ENCODE results near the gene MDFIC2.
"Not testable (repeated sequence)": the region's sequence is repeated elsewhere in the genome, so short reads cannot be mapped to it uniquely, and the experiment has no call there.

The MDFIC2 gene

DNA sequence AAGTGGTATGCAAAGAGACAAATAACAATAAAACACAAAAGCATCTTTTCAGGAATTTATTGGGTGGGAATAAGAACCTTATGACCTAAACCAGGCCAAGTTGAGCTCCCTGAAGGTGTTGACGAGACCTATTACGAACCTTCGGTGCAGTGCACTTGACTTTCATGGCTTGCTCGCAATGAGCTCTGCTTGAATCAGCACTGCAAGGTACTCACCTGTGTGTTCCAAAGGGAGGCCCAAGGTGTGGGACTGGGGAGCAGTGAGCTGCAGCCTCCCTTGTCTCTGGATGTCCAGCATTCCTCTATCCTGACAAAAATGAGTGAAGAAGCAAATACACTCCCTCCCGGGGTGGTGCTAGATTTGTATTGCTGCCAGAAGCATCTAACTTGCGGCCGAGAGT is at the start of gene MDFIC2:
Gene MDFIC2, minus strand, starts transcription at position 303 of the 400 bp plus-strand sequence. CDS start 665 bp downstream, outside the sequence.
- DNase-seq (ENCODE audit: low read depth), result no peak

DNA sequence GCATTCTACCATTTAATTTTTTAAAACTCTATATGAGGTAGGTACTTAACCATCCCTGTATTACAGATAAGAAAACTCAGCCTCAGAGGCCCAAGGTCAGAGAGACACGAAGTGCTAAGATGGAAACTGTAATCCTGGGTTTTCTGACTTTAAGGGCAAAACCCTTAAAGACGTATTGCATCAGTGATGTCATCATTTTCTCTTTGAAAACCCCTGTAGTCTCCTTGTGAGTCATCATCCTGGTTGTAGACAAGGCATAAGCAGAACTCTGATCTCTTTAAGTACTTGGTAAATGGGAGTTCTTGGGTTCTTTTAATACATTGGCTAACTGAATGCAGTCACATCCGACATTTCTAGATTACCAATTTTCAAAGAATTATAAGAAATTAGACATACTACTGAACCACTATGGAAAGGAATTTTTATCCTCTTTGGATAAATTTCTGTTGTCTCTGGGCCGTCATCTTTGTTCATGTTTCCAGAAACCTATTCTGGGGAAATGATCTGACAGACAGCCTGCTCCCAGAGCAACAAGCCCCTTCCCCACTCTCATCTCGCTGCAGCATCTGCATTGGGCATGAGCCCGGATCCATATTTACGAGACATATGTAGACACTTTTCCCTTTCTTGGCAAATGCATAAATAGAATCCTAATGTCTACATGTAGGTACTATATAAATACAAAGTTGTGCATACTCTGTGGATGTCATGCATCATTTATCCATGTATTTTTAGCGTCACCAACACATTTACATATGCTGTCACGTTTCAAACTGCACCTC is 48.7 kb upstream of the MDFIC2 start:
- DNase-seq (ENCODE audit: low read depth), result no peak

DNA sequence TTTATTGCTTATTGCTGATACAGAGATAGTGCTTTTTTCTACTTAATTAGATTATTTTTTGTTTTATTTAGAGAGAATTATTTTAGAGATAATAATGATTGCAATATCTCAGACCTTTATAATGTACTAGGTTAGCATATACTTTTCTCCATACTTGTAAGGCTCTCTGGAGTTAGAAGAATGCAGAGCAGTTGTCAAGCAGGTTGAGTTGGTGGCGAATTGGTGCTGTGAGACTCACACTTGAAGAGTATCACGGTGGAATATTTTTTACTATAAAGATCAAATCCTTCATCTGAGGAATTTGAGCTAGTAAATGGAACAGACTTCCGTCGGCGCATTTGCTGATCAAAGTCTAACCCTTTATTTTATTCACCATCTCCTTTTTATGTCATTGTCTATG is 47.3 kb upstream of the MDFIC2 start:
- no peak for DNase-seq (ENCODE audit: low read depth)

DNA sequence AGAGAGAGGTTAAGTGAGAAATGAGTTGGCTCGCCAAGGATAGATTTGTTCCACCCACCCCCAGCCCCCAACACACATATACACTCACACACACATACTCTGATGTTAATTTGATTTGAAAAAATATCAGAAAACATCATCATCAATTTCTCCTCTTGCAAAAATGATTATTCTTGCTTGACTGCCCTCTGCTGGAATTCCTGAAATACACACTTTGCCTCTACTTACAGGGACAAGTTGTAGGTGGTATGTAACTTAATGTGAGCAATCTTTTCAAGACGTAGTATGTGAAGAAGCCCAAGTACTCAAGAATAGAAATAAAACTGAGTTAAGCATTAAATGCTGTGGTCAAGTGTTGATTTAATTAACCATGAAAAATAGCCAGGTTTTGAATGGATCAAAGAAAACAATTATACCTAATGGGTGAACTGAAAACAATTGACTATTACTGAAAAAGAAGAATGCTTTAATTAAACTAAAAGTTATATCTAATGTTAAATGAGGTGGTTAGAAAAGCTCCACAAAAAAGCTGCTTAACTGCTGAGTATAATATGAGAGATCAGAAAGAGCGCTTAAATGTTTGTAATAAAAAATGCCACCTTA is 46.6 kb upstream of the MDFIC2 start:
- no peak for DNase-seq (ENCODE audit: low read depth)

DNA sequence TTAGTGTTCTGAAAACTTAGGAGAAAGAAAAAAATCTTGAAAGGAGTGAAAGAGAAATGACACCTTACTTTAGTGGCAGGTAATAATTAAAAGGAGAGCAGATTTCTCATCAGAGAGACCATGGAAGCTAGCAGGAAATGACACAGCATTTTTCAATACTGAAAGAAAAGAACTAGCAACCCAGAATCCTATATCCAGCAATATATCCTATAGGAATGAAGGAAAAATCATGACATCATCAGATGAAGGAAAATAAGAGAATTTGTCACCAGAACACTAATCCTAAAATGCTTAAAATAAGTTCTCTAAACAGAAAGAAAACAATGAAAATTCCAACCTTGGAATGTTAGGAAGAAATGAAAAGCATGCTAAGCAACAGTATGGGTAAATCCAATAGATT is 39.8 kb upstream of the MDFIC2 start:
- DNase-seq (ENCODE audit: low read depth), result no peak

DNA sequence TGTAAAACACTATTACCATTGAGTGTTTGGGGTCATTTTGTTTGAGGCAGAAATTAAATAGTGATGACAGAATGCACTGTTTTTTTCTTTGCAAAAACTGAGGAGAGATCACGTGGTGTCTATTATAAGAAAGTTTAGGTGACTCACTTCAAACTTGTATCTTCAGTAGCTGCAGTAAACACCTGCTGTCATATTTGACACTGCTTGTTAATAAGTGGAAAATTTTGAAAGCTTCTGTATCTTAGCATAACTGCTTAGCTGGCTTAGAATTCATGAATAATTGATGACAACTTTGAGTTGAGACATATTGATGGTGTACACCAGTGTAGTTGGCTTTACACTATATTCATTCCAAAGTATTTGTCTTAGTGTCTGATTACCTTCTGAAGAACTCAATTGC is 29.7 kb upstream of the MDFIC2 start:
- no peak for DNase-seq (ENCODE audit: low read depth)

DNA sequence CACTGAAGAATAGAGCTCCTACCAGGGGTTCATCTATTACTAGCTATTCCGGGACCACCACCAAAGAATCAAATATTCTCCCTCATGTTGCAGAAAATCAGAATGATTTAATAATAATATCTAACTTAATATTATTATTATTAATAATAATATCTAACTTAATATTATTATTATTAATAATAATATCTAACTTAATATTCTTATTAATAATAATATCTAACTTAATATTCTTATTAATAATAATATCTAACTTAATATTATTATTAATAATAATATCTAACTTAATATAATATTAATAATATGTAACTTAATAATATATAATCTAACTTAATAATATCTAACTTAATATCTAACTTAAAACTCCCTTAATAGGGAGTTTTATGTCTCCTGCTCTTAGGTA is 24.4 kb upstream of the MDFIC2 start:
- not testable (repeated sequence) for DNase-seq (ENCODE audit: low read depth)

DNA sequence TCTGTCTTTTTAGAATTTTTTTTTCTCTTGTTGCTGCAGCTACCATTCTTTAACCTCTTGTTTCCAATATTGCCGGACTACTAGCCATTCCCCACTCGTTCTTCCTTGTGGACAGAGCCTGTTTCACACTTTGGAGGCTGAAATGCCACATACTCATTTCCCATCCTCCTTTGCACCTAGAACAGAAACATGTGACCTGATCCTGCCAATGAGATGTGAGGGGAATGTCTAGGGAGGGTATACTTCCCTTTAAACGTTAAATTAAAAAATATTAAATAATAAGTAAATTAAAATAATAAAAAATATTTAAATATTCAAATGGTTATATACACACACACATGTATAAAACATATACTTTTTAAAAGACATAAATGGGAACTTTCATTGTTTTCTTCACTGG is 20.6 kb upstream of the MDFIC2 start:
- DNase-seq (ENCODE audit: low read depth), result no peak

DNA sequence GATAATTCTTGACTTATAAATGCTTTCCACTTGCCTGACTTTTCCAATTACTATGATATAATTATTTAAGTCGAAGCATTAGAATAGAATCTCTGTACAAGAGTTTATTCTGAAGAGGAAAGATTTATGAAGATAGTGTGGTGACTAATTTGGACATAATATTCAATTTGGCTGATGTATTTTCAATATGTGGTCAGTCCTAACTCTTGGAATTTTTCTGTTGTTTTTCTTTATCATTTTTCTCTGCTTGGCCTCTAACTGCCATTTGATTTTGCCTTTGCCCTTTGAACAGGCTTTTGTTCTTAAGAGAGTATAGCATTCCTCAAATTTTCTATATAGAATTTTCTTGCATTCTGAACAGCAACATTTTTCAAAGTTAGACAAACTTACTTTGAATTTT is 2.6 kb upstream of the MDFIC2 start:
- DNase-seq (ENCODE audit: low read depth), result no peak

DNA sequence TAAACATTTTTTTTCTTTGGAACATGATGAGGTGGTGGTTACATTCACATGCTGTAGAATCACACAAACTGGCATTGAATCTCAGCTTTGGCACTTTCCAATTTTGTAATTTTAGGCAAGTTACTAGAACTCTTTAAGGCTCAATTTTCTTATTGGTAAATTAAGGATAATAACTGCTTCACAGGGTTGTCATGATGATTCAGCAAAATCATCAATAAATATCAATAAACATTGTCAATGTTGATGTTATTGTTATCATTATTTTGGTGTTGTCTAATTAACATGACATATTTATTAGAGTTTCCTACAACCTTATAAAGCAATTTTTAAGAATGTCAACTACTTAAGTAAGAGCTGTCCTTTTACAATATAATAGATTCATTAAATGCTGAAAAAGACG is 1.6 kb downstream of the MDFIC2 start:
- DNase-seq (ENCODE audit: low read depth), result no peak

DNA sequence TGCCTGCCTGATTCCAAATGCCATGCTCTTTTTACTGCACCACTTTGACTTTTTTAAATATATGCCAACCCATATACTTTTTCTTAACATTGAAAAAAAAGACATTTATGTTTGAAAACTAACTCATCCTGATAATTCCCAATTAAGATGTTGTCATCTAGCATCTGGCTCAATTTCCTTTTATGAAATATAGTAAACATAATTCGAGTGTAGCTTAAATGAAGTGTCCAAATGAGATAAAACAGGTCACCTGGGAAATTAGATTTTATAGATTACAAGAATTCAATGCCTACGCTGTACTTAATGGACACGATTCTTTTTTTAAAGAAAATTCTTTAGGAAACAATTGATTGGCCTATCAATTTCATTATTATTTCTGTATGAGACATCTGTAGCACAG is 2.8 kb downstream of the MDFIC2 start:
- DNase-seq (ENCODE audit: low read depth), result no peak

DNA sequence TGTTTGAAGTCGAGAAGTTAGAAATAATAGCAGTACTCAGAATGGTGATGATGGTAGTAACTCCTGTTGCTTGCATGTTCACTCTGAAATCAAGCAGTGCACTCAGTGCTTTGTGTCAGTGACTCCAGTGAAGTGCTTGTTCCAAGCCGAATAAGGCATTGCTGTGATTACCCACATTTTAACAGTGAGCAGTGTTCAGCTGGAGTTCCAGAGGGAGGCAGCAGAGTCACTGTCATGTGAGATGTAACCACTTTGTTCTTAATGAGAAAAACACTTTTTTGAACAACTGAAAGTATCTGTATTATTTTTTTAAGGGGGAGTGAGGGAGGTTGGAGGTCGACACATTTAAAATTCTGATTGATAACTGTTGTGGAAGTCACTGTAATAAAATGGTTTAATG is 3.7 kb downstream of the MDFIC2 start:
- DNase-seq (ENCODE audit: low read depth), result no peak

DNA sequence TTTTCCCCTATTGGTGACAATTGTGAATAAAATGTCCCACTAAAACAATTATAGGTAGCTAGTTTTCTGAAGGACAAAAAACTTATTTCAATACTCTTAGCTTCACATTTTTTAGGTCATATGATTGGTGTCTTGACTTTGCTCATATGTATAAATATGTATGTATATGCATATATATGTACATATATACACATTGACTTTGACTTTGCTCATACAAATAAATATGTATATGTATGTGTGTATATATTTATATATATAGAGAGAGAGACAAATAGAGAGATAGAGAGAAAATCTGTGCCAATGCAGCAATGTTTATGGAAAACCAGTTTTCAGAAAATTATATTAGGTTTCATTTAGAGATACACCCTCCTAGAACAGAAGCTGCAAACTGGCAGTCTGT is 5.7 kb downstream of the MDFIC2 start:
- no peak for DNase-seq (ENCODE audit: low read depth)

DNA sequence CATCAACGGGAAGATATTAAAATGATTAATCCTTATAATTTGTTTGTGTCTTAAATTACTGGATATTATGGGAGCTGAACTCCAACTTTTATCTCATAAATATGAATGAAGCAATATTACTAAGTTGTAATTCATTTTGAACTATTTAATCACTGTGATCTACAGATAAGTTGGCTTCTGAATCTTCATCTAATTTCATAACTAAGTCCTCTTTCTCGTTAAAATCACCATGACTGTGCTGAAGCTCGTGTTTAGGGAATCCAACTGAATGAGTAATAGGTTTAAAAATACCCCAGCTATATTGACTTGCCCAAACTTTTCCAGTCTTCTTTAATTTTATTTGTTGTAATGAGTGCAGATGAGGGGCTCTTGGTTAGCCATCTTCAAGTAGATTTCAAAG is 14.1 kb downstream of the MDFIC2 start:
- DNase-seq (ENCODE audit: low read depth), result no peak

DNA sequence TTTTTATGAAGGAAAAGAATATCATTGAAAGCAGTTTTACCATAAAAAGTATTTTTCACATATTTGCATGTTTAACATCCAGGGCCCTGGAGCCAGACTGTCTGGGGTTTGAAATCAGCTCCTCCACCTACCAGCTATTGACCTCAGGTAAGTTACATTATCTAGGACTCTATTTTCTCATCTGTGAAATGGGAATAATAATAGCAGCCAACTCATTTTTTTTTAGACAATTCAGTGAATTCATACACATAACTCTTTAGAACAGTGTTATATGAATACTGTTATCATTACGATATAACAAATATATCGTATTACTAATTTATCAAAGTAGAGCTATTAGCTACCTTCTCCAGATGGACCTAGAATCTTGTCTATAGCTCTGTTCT is 21.3 kb downstream of the MDFIC2 start:
- DNase-seq (ENCODE audit: low read depth), result no peak

DNA sequence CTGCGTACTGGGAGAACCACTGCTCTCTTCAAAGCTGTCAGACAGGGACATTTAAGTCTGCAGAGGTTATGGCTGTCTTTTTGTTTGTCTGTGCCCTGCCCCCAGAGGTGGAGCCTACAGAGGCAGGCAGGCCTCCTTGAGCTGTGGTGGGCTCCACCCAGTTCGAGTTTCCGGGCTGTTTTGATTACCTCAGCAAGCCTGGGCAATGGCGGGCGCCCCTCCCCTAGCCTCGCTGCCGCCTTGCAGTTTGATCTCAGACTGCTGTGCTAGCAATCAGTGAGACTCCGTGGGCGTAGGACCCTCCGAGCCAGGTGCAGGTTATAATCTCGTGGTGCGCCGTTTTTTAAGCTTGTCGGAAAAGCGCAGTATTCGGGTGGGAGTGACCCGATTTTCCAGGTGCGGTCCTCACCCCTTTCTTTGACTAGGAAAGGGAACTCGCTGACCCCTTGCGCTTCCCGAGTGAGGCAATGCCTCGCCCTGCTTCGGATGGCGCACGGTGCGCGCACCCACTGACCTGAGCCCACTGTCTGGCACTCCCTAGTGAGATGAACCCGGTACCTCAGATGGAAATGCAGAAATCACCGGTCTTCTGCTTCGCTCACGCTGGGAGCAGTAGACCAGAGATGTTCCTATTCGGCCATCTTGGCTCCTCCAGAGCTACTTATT is 21.9 kb downstream of the MDFIC2 start:
- DNase-seq (ENCODE audit: low read depth), result not testable (repeated sequence)

DNA sequence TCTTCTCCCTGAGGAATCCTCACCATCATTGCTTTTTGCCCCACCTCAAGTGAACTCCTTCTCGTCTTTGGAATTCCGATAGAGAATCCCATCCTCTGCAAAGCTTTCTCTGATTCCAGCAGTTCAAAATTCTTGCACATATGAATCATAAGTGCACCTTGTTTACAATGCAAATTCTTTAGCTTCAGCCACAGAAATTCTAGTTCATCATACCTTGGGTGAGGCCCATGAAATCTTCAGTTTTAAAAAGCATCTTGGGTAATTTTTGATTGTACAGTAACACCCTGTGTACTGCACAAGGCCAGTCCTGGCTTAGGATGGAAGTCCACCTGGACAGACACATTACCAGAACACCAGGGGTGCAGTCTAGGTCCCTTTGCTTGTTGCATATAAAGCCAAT is 30.8 kb downstream of the MDFIC2 start:
- DNase-seq (ENCODE audit: low read depth), result no peak

DNA sequence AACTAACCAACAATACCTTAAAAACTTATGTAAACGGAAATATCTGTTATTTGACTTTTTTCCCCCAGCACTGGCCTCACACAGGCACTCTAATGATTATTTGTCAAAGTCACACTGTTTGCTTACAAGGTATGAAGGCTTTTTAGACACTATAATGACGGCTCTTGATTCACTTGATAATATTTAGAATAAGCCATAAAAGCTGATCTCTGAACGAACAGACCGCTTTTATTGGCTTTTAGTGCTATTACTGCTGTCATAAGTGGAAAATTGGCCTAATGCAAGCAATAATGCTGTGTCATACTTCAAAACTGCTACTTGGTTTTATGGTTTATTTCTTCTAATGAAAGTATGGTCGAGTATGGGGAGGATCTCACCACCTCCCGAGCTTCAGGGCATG is 35.1 kb downstream of the MDFIC2 start:
- no peak for DNase-seq (ENCODE audit: low read depth)

DNA sequence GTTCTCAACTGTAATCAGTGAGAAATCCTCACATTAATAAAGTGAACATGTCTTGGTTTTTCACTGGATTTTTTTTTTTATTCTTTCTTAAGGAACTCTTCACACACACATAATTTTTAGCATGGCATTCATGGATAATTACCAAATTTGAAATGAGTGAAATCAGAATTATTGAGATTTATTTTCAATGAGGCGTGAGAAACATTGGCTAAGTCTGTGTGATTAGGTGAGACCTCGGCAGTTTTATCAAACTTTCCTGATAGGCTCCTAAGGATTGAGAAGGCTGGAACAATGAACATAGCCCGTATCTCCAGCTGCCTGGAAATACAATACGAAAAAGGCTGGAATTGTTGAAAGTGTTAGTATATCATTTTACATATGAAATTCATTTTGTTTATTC is 35.5 kb downstream of the MDFIC2 start:
- DNase-seq (ENCODE audit: low read depth), result no peak

DNA sequence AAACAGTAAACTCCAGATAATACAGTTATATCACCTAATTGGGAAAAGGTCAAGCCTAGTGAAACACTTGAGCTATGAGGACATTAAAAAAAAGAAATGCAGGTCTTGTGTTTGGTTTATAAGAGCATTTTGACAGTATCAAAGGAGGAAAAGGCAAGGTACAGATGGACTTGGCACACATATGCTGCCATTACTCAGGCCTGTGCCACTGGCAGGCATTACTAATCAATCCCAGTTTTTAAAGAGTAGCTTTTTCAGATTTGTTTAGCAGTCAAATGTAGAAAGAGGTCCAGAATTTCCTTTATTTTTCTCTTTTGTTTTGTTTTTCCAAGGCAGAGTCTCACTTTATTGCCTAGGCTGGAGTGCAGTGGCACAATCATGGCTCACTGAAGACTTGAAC is 38.9 kb downstream of the MDFIC2 start:
- no peak for DNase-seq (ENCODE audit: low read depth)

DNA sequence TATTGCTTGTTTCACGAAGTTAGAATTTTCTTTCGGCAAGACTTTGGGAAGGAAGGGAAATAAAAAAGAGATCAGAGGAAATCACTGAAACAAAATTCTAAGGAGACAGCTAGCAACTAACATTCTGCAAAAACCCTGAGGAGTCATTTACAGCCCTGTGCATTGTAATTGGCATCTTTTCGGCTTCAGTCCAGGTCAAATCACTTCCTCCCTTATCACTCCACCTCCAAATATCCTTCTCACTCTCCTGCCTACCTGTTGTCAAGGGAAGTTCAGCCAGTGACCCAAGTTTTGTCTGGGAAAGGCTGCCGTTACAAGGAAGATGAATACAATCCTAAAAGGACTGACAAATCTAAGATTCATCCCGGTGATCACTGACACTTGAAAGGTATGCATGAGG is 39.6 kb downstream of the MDFIC2 start:
- no peak for DNase-seq (ENCODE audit: low read depth)

DNA sequence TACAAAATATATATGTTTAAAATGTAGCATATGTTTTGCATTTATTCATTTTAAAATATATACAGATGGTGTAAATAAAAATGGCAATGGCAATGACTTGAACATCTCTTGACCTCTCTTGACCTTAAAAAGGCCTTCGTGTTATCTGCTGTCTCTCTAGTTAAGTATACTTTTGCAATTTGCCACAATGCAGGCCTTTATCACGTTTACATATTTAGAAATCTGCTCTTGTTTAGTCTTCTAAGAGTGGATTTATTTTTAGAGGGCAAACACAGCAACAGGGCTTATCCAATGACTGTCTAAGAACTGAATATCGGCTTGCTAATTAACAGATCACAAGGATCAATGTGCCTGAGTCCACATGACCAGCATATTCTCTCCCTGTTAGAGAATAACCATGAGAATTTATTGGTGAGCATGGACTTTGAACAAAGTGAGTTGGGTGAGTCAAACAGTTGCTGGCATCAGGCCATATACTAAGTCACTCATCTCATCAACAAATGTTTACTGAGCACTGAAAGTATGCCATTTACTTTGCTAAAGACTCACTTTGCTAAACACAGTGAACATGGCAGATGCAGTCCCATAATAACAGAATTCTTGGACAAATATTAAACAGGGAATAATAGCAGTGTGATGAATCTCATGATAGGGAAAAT is 48.2 kb downstream of the MDFIC2 start:
- no peak for DNase-seq (ENCODE audit: low read depth)

DNA sequence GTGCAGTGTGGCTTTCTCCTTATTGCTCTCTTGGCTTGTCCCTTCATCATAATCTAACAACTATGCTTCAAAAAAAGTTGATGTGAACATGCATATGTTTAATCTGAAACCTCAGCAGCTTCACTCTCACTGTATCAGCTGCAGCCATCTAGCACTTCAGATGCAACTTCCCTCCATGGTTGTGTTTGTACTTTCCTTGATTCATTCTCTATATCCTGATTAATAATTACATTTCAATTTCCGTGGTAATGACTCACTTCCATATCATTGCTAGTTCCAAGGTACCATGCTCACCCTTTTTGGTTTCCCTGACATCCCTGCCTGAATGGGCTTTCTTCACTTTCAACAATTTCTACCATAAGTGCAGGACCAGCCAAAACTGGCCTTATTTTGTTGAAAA is 51.2 kb downstream of the MDFIC2 start:
- DNase-seq (ENCODE audit: low read depth), result no peak
